ENCODE data around the gene FOXO1.

Gene FOXO1

GRCh38 chr13:40648040-40648439, 18.4 kb downstream of the FOXO1 start:
- no peaks in the 10 kb centered on the region for H3K27me3 ChIP-seq (ENCODE audit: control insufficient read depth, insufficient read depth, low read length)
- no peaks in the 10 kb centered on the region for H3K36me3 ChIP-seq (ENCODE audit: control insufficient read depth, insufficient read depth, low read length)
- H3K4me1 ChIP-seq (ENCODE audit: control insufficient read depth, insufficient read depth, low read length), result peaks cover 29% of the 10 kb centered on the region
- H3K4me3 ChIP-seq (ENCODE audit: low read length), result no peak overlapping the region
- no peaks in the 10 kb centered on the region for H3K9me3 ChIP-seq (ENCODE audit: control insufficient read depth, low read length)
- H3K9ac ChIP-seq (ENCODE audit: low read length), result no peak overlapping the region

DNA sequence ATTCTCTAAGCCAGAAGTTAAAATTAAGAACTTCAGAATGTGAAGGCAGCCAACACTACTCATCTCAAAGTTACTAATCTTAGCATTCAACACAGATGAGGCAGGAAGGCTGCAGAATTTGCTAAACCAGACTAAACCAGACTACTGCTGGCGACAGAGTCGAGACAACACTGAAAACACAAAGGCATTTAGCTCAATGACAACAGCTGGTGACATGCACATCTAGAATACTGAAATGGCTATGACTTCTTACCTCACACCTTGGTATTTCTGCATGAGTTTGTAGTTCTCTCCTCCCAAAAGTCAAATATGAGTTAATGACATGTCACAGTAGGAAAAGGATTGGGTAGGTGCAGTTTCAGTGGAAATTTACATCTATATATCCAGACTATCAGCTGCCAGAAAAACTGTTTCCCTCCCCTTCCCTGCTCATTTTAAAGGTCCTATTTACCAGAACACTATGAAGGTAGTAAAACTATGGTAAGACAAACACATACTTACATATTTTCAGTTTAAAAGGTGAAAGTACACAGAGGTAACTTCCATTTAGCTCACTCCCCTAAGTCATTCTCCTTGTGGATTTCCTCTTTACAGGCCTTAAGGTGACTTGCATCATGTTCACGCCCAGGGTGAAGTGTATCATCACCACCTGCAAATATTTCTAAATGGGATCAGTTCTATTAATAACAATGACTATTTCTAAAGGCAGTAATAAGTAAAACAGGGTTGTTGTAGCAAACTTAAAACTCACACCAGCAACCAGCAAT, 21.4 kb downstream of the FOXO1 start:
- Histone ChIP-seq H3K4me1 (ENCODE audit: control insufficient read depth, insufficient read depth, low read length) (peaks cover 40% of the 10 kb centered on the region), H3K36me3 (ENCODE audit: control insufficient read depth, insufficient read depth, low read length) (no peaks in the 10 kb centered on the region), H3K9me3 (ENCODE audit: control insufficient read depth, low read length) (no peaks in the 10 kb centered on the region), H3K27me3 (ENCODE audit: control insufficient read depth, insufficient read depth, low read length) (no peaks in the 10 kb centered on the region), H3K9ac (ENCODE audit: low read length) (no peak overlapping the region), H3K4me3 (ENCODE audit: low read length) (no peak overlapping the region)

- Histone ChIP-seq H3K4me1 (ENCODE audit: control insufficient read depth, insufficient read depth, low read length) (peaks cover 32% of the 10 kb centered on the region), H3K9me3 (ENCODE audit: control insufficient read depth, low read length) (no peaks in the 10 kb centered on the region), H3K9ac (ENCODE audit: low read length) (no peak overlapping the region), H3K36me3 (ENCODE audit: control insufficient read depth, insufficient read depth, low read length) (no peaks in the 10 kb centered on the region), H3K27me3 (ENCODE audit: control insufficient read depth, insufficient read depth, low read length) (no peaks in the 10 kb centered on the region), H3K4me3 (ENCODE audit: low read length) (no peak overlapping the region)
Measured at GRCh38 chr13:40640845-40641458, 25.5 kb downstream of the FOXO1 start.

DNA sequence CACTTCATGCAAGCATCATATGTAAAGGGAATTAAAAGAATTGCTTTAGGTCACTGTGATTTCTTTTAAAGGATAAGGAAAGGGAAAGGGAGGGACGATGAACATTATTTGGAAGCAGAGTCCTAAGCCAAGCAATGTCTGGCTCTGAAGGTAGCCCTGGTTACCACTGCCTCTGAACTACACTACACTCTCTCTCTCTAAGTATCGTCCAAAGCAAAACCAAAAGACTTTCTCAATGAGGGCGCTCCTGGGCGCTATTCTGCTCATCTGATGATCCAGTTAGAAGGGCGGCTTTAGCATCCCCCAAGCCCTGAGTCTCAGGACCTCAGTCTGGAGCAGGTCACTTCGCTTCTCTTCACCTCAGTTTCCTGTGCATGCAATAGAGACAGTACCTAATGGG, 26.2 kb downstream of the FOXO1 start:
- Histone ChIP-seq H3K4me3 (ENCODE audit: low read length) (no peak overlapping the region), H3K9me3 (ENCODE audit: control insufficient read depth, low read length) (no peaks in the 10 kb centered on the region), H3K9ac (ENCODE audit: low read length) (no peak overlapping the region), H3K27me3 (ENCODE audit: control insufficient read depth, insufficient read depth, low read length) (no peaks in the 10 kb centered on the region), H3K36me3 (ENCODE audit: control insufficient read depth, insufficient read depth, low read length) (no peaks in the 10 kb centered on the region), H3K4me1 (ENCODE audit: control insufficient read depth, insufficient read depth, low read length) (peaks cover 26% of the 10 kb centered on the region)

GRCh38 chr13:40639221-40639681, 27.2 kb downstream of the FOXO1 start:
- Histone ChIP-seq H3K27me3 (ENCODE audit: control insufficient read depth, insufficient read depth, low read length) (no peaks in the 10 kb centered on the region), H3K9me3 (ENCODE audit: control insufficient read depth, low read length) (no peaks in the 10 kb centered on the region), H3K4me1 (ENCODE audit: control insufficient read depth, insufficient read depth, low read length) (peaks cover 18% of the 10 kb centered on the region), H3K36me3 (ENCODE audit: control insufficient read depth, insufficient read depth, low read length) (no peaks in the 10 kb centered on the region), H3K4me3 (ENCODE audit: low read length) (no peak overlapping the region), H3K9ac (ENCODE audit: low read length) (no peak overlapping the region)

DNA sequence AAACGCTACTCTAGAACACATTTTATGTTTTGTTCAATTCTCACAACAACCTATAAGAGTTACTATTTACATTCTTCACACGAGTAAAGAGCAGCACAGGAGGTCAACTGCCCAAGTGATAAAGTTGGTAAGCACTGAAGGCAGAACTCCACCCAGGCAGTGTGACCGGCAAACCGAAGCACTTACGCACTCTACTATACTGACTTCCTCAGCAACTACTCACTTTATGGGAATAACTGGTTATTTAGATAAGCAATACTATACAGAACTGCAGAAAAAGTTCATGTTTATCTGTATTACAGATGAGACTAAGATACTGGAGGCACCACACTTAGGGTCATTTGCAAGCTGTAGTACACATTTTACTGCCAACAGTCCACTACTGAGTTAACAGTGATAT, 28.8 kb downstream of the FOXO1 start:
- Histone ChIP-seq H3K4me3 (ENCODE audit: low read length) (no peak overlapping the region), H3K36me3 (ENCODE audit: control insufficient read depth, insufficient read depth, low read length) (no peaks in the 10 kb centered on the region), H3K27me3 (ENCODE audit: control insufficient read depth, insufficient read depth, low read length) (no peaks in the 10 kb centered on the region), H3K9me3 (ENCODE audit: control insufficient read depth, low read length) (no peaks in the 10 kb centered on the region), H3K9ac (ENCODE audit: low read length) (no peak overlapping the region), H3K4me1 (ENCODE audit: control insufficient read depth, insufficient read depth, low read length) (peaks cover 18% of the 10 kb centered on the region)

- Histone ChIP-seq H3K36me3 (ENCODE audit: control insufficient read depth, insufficient read depth, low read length) (no peaks in the 10 kb centered on the region), H3K4me1 (ENCODE audit: control insufficient read depth, insufficient read depth, low read length) (peaks cover 11% of the 10 kb centered on the region), H3K27me3 (ENCODE audit: control insufficient read depth, insufficient read depth, low read length) (no peaks in the 10 kb centered on the region), H3K4me3 (ENCODE audit: low read length) (no peak overlapping the region), H3K9me3 (ENCODE audit: control insufficient read depth, low read length) (no peaks in the 10 kb centered on the region), H3K9ac (ENCODE audit: low read length) (no peak overlapping the region)
Measured at GRCh38 chr13:40635315-40635995, 31.0 kb downstream of the FOXO1 start.

DNA sequence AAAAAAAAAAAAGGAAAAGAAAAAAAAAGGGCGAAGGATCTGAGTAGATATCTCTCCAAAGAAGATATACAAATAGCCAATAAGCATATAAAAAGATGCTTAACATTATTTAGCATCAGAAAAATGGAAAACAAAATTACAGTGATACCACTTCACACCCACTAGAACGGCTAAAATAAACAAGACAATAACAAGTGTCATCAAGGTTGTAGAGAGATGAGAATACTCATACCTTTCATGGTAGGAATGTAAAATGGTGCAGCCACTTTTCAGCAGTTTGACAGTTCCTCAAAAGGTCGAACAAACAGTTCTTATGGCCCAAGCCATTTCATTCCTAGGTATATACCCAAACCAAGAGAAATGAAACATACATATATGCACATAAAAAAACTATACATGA, 33.5 kb downstream of the FOXO1 start:
- H3K4me1 ChIP-seq (ENCODE audit: control insufficient read depth, insufficient read depth, low read length), result no peaks in the 10 kb centered on the region

GRCh38 chr13:40631605-40632004, 34.8 kb downstream of the FOXO1 start:
- Histone ChIP-seq H3K9me3 (ENCODE audit: control insufficient read depth, low read length) (no peaks in the 10 kb centered on the region), H3K9ac (ENCODE audit: low read length) (no peak overlapping the region), H3K36me3 (ENCODE audit: control insufficient read depth, insufficient read depth, low read length) (no peaks in the 10 kb centered on the region), H3K4me3 (ENCODE audit: low read length) (no peak overlapping the region), H3K4me1 (ENCODE audit: control insufficient read depth, insufficient read depth, low read length) (no peaks in the 10 kb centered on the region), H3K27me3 (ENCODE audit: control insufficient read depth, insufficient read depth, low read length) (no peaks in the 10 kb centered on the region)

More for the DNA sequence above, 33.5 kb downstream of the FOXO1 start:
- Histone ChIP-seq H3K36me3 (ENCODE audit: control insufficient read depth, insufficient read depth, low read length) (no peaks in the 10 kb centered on the region), H3K27me3 (ENCODE audit: control insufficient read depth, insufficient read depth, low read length) (no peaks in the 10 kb centered on the region), H3K4me3 (ENCODE audit: low read length) (no peak overlapping the region), H3K9me3 (ENCODE audit: control insufficient read depth, low read length) (no peaks in the 10 kb centered on the region), H3K9ac (ENCODE audit: low read length) (no peak overlapping the region)

- H3K4me3 ChIP-seq (ENCODE audit: low read length), result no peak overlapping the region
- no peaks in the 10 kb centered on the region for H3K27me3 ChIP-seq (ENCODE audit: control insufficient read depth, insufficient read depth, low read length)
- no peaks in the 10 kb centered on the region for H3K36me3 ChIP-seq (ENCODE audit: control insufficient read depth, insufficient read depth, low read length)
- no peaks in the 10 kb centered on the region for H3K9me3 ChIP-seq (ENCODE audit: control insufficient read depth, low read length)
- H3K9ac ChIP-seq (ENCODE audit: low read length), result no peak overlapping the region
- no peaks in the 10 kb centered on the region for H3K4me1 ChIP-seq (ENCODE audit: control insufficient read depth, insufficient read depth, low read length)
Measured at GRCh38 chr13:40629678-40630384, 36.6 kb downstream of the FOXO1 start.

GRCh38 chr13:40626977-40627376, 39.5 kb downstream of the FOXO1 start:
- Histone ChIP-seq H3K27me3 (ENCODE audit: control insufficient read depth, insufficient read depth, low read length) (no peaks in the 10 kb centered on the region), H3K4me3 (ENCODE audit: low read length) (no peak overlapping the region), H3K36me3 (ENCODE audit: control insufficient read depth, insufficient read depth, low read length) (no peaks in the 10 kb centered on the region), H3K4me1 (ENCODE audit: control insufficient read depth, insufficient read depth, low read length) (peaks cover 6% of the 10 kb centered on the region), H3K9me3 (ENCODE audit: control insufficient read depth, low read length) (no peaks in the 10 kb centered on the region), H3K9ac (ENCODE audit: low read length) (no peak overlapping the region)

DNA sequence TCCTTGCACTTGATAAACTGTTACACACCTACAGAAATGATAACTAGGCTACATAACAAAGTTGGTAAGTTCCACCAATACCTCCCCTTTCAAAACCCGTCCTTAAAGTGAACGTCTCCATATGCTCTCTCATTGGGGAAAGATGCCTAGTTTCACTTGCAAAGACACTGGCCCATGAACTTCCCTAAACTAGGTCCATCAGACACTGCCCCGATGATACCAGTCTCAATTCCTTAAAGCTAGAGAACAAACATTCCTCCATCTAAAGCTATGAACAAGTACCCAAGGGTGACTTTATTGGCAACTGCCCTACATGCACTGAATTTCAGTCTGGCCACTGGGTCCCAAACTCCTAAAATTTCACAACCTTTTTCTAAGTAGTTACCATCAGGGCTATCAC, 39.9 kb downstream of the FOXO1 start:
- no peak overlapping the region for H3K4me3 ChIP-seq (ENCODE audit: low read length)
- H3K27me3 ChIP-seq (ENCODE audit: control insufficient read depth, insufficient read depth, low read length), result no peaks in the 10 kb centered on the region
- H3K9me3 ChIP-seq (ENCODE audit: control insufficient read depth, low read length), result no peaks in the 10 kb centered on the region
- no peak overlapping the region for H3K9ac ChIP-seq (ENCODE audit: low read length)
- H3K4me1 ChIP-seq (ENCODE audit: control insufficient read depth, insufficient read depth, low read length), result peaks cover 6% of the 10 kb centered on the region
- H3K36me3 ChIP-seq (ENCODE audit: control insufficient read depth, insufficient read depth, low read length), result no peaks in the 10 kb centered on the region
